ENCODE data around the gene EN1.

The EN1 gene

GRCh38 chr2:118846953-118847761 lies at the start of gene EN1:
EN1 (minus strand) TSS chr2:118847648; CDS start chr2:118847167, 481 bp downstream.
- DNase-seq: no peak

DNA sequence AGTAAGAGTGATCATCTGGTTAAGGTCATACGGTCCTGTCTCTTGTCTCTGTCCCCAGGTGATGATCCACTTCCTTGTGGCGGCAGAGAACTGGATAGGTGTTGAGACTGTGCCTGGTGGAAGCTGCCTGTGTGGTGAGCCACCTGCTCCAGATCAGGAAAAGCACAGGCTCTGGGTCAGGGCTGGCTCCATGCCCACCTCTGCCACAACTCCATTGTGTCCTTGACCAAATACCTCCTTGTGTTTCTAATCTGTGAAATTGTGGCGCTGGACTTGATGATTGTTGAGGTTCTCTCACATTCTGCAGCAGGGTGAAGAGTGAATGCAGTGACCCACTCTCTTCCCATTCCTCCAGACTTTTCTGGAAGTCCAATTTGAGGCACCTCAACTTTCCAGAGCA lies 45.7 kb upstream of the EN1 start:
- DNase-seq: no peak

DNA sequence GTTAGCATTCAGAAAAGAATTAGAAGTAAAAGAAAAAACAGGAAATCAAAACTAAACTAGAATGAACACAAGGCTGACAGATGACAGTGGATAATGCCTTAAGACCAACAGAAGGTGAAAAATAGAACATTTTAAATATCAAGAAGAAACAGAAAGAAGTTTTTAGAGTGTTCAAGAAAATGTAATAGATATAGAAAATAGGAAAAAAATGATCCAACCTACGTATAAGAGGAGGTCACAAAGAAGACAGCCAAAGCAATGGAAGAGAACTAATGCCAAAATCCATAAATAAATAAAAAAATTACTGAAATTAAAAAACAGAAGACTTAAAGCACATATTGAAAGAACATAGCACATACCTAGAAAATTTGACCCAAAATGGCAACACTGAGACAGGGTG lies 42.5 kb upstream of the EN1 start:
- DNase-seq: no peak

GRCh38 chr2:118883792-118884191 lies 36.3 kb upstream of the EN1 start:
- DNase-seq: no peak

DNA sequence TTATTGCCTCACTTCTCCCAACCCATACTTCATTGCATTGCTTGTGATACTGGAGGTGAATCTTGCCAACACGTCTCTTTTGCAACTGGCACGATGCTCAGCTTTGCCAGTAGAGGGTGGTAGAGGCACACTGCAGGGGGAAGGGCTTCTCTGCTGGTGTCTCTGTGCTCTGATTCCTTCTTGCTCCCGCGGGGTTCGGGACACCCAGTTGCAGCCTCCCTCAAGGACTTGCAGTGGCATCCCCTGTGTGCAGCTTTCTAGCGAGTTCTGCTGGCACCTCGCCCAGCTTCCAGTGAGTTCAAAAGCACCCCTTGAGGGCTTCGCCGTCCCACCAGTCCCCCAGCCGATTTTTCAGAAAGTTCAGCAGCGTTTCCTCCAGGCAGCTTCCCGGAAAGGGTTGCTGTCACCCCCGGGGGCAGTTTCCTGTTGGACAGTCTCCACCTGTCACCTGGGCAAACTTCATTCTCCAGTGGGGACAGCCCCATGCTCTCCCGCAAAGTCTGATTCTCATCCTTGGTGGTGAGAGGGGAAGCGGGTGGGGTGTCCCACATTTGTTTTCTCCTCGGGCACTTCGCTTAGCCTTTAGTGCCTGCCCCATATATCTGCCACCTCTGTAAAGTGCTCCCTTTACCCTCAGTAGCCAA lies 35.4 kb upstream of the EN1 start:
- DNase-seq: peak; percentile 50 to 71 (median 57)

DNA sequence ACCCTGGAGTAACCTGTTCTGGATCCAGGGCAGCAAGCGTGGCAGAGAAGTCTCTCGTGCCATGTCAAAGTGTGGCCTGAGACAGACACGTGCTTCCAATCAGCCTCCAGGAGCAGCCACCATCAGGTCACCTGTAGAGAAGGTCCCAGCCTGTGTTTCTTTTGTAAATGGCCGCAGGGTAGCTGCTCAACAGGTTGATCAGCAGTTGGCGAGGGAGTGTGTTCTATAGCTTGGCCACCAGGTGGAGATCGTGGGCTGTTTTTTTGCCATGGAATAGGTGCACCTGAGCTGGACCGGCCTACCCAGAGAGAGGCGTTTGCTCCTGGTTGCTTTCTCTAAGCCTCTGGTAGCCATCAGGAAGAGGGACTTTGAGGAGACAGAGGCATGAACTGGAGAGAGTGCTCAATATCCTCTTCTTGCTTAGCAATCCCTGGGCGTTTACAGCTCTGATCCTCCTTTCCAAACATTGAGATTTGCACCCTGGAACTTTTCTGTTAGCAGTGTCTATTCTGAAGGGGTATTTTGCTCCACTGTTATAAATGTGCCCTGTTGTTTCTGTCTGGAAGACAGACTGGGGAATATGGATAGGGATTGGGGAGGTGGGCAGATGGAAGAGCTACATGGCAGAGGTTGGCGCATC lies 34.2 kb upstream of the EN1 start:
- DNase-seq: peak; percentile 34 to 64 (median 48)

- DNase-seq: no peak
These were observed 33.1 kb upstream of the EN1 start for GRCh38 chr2:118880501-118880900.

DNA sequence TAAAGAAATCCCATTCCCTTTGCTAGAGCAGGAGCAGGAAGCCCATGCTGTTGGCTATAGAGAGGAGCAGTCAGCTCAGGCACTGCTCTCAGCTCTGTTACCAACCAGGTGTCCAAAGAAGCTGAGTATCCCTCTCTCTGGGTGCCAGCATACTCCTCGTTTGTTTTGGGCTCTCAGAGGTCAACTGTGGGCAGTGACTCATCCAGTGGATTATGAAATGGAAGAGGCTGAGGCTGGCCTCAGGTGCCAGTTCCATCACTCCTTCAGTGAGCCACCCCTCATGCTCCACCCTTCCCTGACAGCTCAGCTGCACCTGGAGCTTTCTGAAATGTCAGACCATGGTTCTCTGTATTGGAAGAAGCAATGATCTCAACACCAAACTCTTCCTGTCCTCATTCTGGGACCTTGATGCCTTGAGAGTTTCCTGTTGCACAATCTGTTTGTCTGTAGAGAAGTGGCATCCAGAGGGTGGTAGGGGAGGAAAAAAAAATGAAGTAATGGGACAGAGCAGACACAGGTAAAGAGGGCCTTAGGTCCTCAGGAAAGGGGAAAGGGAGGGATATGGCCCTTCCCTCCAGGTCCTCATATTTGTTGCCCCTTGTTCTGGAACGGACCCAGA lies 31.2 kb upstream of the EN1 start:
- no peak for DNase-seq

GRCh38 chr2:118875318-118875717 lies 27.9 kb upstream of the EN1 start:
- DNase-seq: no peak

GRCh38 chr2:118874324-118874723 lies 26.9 kb upstream of the EN1 start:
- no peak for DNase-seq

DNA sequence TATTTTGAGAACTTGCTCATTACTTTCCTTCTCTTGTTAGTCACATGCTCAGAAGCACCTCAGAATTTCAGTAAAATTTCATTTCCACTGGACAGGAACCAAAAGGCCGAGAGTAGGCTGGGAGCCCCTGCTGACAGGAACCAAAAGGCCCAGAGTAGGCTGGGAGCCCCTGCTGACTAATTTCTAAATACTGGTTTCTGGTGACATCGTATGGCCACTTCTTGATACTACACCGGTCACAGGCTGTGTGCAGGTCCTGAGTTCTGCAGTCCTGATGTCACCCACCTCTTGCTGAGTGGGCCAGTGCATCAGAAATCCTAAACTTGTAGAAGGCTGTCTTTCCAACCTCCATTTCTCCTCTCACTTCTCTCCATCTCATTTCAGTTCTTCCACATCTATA lies 17.7 kb upstream of the EN1 start:
- peak in 1 of 6 experiments; percentile 24 for DNase-seq

DNA sequence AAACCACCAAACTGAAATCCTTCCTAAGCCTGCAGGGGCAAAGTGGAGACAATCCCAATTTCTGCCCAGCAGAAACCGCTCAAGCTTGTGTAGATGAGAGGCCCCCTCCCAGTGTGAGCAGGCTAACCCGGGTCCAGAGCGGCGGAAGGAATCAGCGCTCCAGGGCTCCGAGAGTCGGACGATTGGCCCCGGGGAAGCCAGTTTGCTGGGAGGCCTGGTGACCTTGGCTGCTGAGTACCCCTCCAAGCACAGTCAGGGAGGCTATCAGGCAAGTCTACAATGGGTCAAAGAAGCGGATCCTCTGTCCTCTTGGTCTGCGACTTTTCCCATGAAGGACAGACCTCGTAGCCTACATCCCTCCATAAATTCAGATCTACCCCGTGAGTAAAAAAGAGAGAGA lies 16.8 kb upstream of the EN1 start:
- no peak for DNase-seq

GRCh38 chr2:118861731-118862130 lies 14.3 kb upstream of the EN1 start:
- DNase-seq: no peak

- no peak for DNase-seq
These were observed 13.8 kb upstream of the EN1 start for GRCh38 chr2:118861242-118861641.

GRCh38 chr2:118860506-118860905 lies 13.1 kb upstream of the EN1 start:
- DNase-seq: no peak

- DNase-seq: no peak
These were observed 11.8 kb upstream of the EN1 start for GRCh38 chr2:118859157-118859770.

DNA sequence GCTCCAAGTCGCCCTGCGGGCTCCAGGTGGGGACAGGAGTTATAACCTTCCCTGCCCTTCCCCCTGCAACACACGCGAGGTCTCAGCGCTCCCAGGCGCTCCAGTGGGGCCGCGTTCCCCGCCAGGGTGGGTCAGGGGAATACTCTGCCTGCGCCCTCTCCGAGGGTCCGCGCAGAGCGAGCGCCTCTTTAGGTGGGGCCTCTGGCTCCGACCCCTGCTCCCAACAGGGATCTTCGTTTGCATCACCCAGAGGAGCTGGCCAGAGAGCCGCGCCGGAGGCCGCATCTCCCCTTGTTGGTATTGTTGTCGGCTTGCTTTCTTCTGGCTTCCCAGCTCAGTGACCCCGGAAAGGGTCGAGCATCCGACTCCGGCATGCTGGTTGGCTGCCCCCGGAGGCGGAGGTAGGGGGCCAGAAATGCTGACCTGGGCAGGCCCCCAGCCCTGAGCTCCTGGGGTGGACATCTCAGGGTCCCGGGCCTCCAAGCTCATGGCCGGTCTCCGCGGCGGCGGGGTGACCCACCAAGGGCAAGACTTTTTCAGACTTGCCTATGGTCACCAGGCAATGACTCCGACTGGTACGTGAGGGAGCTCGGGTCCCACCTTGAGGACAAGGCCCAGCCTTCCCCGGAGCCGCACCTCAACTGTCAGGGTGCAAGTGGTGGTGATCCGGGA lies 11.2 kb upstream of the EN1 start:
- no peak for DNase-seq

GRCh38 chr2:118857677-118858484 lies 10.4 kb upstream of the EN1 start:
- DNase-seq: no peak

DNA sequence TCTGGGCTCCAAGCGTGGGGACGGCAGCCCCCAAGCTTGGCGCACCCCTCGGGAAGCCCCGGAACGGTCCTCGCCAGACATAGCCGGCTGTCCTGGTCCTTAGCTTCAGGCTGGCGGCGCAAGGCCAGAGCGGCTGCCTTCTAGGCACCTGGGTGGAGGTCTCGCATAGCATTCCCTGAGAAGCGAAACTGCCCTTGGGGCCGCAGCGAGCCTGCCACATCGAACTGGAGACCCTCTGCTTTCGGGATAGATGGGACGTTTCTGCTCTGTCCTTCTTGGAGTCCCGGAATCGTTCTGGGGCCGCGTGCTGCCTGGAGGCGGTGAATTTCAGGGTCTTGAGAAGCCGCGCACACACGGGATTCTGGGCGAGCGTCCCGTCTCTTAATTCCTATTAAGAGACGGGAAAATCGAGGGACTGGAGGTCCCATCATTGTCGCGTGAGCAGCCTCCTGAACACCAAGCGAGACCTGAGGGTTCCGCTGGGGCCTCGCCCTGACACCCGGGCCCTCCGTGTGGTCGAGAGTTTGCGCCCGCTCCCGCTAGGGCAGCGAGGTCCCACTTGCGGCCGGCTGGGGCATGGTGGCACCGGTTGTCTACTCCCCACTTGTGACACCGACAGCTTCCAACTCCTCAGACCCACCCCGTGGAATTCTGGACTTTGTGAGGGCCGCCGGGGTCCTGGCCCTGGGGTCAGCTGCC lies 9.7 kb upstream of the EN1 start:
- no peak for DNase-seq

GRCh38 chr2:118856330-118856977 lies 9.0 kb upstream of the EN1 start:
- DNase-seq: no peak

Measured in stimulated activated naive CD4-positive, alpha-beta T cell (primary cell).